HepG2 (cell line): ENCODE data around the gene ZNF30. TPM values are rescaled to one million over a fixed set of nuclear protein-coding genes. Genes with fewer than 3 reads are reported as not detected.

Experiments
- ATF3 ChIP-seq: sonication (generic); formaldehyde crosslinking; IDR thresholded peaks from 2 replicates; pipeline ENCODE4 v1.4.0; 2020; ENCODE audit warnings: missing genetic modification reagents
- ETV5 ChIP-seq: IDR thresholded peaks from 2 replicates; pipeline ENCODE4 v1.6.1; 2018; ENCODE audit warnings: missing biosample characterization, missing genetic modification reagents, inconsistent platforms, borderline replicate concordance
- FOXA3 ChIP-seq: IDR thresholded peaks from 2 replicates; pipeline ENCODE4 v1.6.1; 2016; ENCODE audit warnings: missing genetic modification reagents, missing compliant biosample characterization
- HBP1 ChIP-seq: IDR thresholded peaks from 2 replicates; pipeline ENCODE4 v1.6.1; 2016; ENCODE audit warnings: low read depth, control low read depth
- HDAC2 ChIP-seq: sonication (generic); formaldehyde crosslinking; IDR thresholded peaks from 2 replicates; pipeline ENCODE4 v1.4.0; 2020; ENCODE audit warnings: missing genetic modification reagents
- TCF7 ChIP-seq: sonication (generic); IDR thresholded peaks from 2 replicates; pipeline ENCODE4 v1.6.1; 2016; ENCODE audit warnings: antibody characterized with exemption, low read depth
- ZBED4 ChIP-seq: sonication (generic); formaldehyde crosslinking; IDR thresholded peaks from 2 replicates; pipeline ENCODE4 v1.4.0; 2020; ENCODE audit warnings: missing genetic modification reagents, borderline replicate concordance
- ZEB1 ChIP-seq: IDR thresholded peaks from 2 replicates; pipeline ENCODE4 v1.6.1; 2012; ENCODE audit warnings: mild to moderate bottlenecking, low read depth, inconsistent platforms; ENCODE audit not compliant: insufficient replicate concordance
- ZNF615 ChIP-seq: sonication (generic); formaldehyde crosslinking; IDR thresholded peaks from 2 replicates; pipeline ENCODE4 v1.5.0; 2020; ENCODE audit warnings: mild to moderate bottlenecking, missing genetic modification reagents, borderline replicate concordance
- ZNF792 ChIP-seq: IDR thresholded peaks from 2 replicates; pipeline ENCODE4 v1.6.1; 2016
- polyA plus RNA-seq, 8 experiments: library from polyadenylated mRNA; depleted of rRNA in 3 of 8; stranded (reverse) in 7 of 8; unstranded in 1 of 8; fragments of >200 nt; fragmentation: Illumina TruSeq in 4 of 8; extraction: Trizol in 4 of 8; gene quantifications; 2 replicates each; pipeline versions ENCODE4 v1.2.1 to v1.2.3, GENCODE V29; 2011 to 2016; ENCODE audit warnings: low read depth in 4 of 8, missing spikeins in 1 of 8, mixed read lengths in 1 of 8; ENCODE audit not compliant: insufficient read depth in 1 of 8
- total RNA-seq, 5 experiments: library from RNA; depleted of rRNA; stranded (reverse); fragments of >200 nt; fragmentation: Illumina TruSeq; extraction: Trizol; gene quantifications; 2 replicates each; pipeline ENCODE4 v1.2.3, GENCODE V29; 2016; ENCODE audit warnings: low read depth in 1 of 5

Gene ZNF30
- total and polyA plus RNA-seq, 2 of the 13 experiments (the other 11 are each of a cell fraction or from before 2014, with no cell fraction given): 2.3 to 4.4 TPM

GRCh38 chr19:34926685-34927375, at the start of gene ZNF30 (continued):
- TF ChIP-seq ZBED4 (CRISPR knock-in tag) (peak; percentile 69; the same call in 1 of the 2 replicates), ETV5 (CRISPR knock-in tag) (0 out of 2 replicates have a peak, but pooled peaks have one; percentile 19), ZNF792 (peak; percentile 66; the same call in 1 of the 2 replicates), HDAC2 (peak; percentile 14; the same call in 1 of the 2 replicates), TCF7 (no peak), HBP1 (CRISPR knock-in tag) (0 out of 2 replicates have a peak, but pooled peaks have one; percentile 32), ZEB1 (no peak), ATF3 (CRISPR knock-in tag) (no peak), FOXA3 (no peak), ZNF615 (CRISPR knock-in tag) (0 out of 2 replicates have a peak, but pooled peaks have one; percentile 53)
